GM19328 (cell line): Measurements from ENCODE around the gene ROR1.
"Not testable (repeated sequence)": the region's sequence is repeated elsewhere in the genome, so short reads cannot be mapped to it uniquely, and the experiment has no call there.

Experiments
- ATAC-seq: cut with Tn5 transposase; IDR thresholded peaks from one replicate; pipeline ENCODE4 v1.9.1; 2021; ENCODE audit warnings: mild to moderate bottlenecking, moderate library complexity; ENCODE audit not compliant: unreplicated experiment

The ROR1 gene

DNA sequence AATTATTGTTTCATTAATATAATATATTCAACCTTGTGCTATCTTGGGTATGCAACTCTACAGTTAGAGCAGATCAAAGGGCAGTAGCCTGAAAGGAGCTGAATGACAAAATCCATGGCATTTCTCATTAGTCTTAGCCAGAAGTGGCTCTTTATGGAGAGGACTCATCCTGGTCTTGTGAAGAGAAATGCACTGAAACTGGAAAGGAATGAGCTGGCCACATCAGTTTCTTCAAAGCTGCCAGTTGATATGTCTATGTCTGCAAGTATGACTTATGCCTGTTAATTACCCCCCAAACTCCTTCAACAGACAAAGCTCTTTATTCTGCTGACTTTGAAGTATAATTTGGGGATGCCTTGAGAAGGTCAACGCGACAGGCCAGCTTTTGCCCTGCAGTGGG, 310.6 kb downstream of the ROR1 start:
- no peak for ATAC-seq

DNA sequence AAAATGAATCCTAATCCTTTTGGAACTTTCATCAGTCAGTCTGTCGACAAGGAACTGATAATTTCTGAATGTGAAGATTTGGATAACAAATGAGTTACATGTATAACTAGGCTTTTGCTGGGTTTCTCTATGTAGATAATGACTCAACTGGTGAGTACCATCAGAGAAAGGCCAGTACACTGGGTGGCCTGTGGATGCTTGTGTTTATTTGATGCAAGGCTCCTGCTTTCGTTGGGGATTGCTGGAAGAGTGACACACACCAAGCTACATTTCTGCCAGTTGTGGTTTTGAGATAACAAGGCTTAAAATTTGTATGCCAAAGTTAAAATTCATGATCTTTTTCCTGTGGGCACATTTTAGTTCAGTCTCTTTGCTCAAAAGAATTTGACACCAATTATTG, 314.0 kb downstream of the ROR1 start:
- no peak for ATAC-seq

GRCh38 chr1:64090436-64090835, 316.6 kb downstream of the ROR1 start:
- ATAC-seq = no peak

DNA sequence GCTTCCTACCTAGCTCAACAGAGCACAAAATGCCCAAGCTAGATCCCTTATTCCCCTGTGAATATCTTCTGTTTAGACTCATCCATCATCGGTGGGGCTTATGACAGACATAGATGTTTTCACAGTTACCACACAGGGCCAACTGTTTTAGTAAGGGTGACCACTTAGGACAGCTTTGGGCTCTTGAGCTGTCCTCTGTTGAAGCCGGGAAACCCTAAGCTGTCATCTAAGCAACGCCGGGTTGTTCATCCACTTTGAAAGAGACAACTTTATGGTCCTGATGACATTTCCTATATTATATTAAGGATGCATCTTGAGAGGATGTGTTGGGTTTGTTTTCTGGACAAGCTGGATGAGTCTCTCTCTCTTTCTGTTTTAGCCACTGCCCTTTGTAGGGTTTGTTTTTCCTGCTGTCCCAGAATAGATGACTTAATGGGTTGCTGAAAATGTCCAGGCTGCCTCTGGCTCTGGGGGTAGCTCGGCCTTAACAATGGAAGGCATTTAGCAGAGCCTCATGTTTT, 319.1 kb downstream of the ROR1 start:
- ATAC-seq = no peak

GRCh38 chr1:64093941-64094340, 320.1 kb downstream of the ROR1 start:
- no peak for ATAC-seq

- no peak for ATAC-seq
Measured at GRCh38 chr1:64095832-64096231, 322.0 kb downstream of the ROR1 start.

DNA sequence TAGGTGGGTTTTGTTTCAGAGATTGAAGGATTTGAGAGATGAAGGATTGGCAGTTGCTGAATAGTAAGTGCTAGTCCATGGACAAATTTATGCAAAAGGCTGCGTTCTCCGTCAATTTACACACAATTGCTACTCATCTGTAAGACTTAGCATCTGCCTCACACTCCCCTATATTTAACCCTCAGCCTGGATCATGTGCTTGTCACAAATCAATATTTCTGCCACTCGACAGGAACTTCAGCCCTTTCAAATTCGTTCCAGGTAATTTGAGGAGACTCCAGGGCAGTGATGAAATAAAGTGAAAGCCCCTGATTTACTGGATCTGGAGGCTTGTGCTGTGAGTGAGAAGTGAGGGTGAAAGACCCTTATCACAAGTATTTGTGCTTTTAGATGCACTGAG, 324.0 kb downstream of the ROR1 start:
- no peak for ATAC-seq

GRCh38 chr1:64098436-64098835, 324.6 kb downstream of the ROR1 start:
- ATAC-seq = no peak

- ATAC-seq = no peak
Measured at GRCh38 chr1:64098846-64099582, 325.2 kb downstream of the ROR1 start.

GRCh38 chr1:64100791-64101190, 327.0 kb downstream of the ROR1 start:
- no peak for ATAC-seq

- ATAC-seq = not testable (repeated sequence)
Measured at GRCh38 chr1:64104585-64104984, 330.8 kb downstream of the ROR1 start.

- ATAC-seq = no peak
Measured at GRCh38 chr1:64107118-64107519, 333.3 kb downstream of the ROR1 start.

DNA sequence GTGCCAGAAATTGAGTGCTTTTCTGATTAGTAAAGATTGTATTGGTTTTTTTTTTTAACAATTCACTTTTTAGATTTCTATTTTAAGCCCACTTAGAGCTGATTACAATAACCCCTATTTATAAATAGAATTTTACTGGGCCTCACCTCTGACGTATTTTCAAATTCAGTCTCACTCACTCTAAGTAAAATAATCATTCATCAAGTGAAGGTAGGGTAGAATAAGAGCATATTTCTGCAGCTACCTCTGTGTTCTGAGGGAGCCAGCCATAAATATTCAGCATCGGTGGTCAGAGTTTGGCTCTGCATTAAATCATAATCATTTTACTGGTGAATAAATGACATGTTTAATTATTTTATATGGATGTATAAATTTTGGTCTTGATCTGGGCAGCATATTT, 333.8 kb downstream of the ROR1 start:
- no peak for ATAC-seq

DNA sequence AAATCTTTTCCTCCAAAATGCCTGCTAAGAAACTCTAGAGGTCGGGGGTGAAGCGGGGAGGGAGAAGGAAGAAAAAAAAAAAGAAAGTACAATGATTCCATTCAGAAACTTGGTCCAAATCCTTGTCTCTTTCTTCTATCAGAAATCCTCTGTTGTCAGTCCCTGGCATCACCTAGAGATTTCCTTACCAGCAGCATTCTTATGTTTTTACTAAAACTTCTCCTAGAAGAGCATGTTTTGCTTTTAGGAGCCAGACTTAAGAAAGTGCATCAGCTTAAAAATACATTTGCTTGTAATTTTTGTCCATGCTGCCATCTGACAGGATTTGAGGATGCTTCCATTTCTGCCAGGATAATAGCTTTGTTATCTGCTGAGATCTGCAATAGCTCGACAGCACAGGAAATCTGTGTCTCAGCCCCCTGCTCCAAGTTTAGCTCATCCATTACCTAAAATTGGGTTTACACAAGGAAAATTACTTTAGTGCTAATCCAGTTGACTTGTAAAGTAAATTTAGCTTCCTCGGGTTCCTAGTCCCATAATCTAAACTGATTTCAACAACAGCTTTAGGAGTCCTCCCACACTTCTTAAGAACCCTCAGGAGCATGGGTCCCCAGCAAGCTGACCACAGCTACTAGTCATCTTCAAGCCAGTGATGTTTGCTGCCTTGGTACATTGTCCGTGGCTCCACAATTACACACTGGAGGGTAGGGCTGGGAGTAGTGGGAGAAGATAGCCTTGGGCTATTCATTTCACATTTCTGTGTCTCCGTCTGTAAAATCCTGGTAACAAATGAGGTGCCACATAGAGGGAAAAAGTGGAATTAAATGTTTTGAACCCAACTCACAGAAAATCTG, 337.3 kb downstream of the ROR1 start:
- ATAC-seq = no peak

GRCh38 chr1:64111787-64112186, 338.0 kb downstream of the ROR1 start:
- ATAC-seq = no peak

DNA sequence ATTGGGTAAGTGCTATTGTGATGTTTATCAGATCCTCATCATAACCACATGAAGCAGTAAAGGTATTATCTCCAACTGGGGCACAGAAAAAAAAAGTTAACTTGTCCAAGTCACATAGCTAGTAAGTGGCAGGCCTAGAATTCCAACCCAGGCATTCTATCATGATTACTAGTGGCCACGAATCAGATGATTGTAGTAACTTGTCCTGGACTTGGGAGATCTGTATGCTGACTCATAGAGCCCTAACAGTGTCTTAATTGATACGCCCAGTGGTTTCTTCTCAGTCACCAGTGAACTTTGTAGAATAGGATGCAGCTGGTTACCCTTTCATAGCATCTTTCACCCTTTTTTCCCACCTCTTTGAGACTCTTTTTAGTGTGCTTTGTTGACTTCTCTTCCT, 338.5 kb downstream of the ROR1 start:
- ATAC-seq = no peak

GRCh38 chr1:64114012-64114525, 340.3 kb downstream of the ROR1 start:
- ATAC-seq = no peak

GRCh38 chr1:64116537-64116936, 342.7 kb downstream of the ROR1 start:
- no peak for ATAC-seq

DNA sequence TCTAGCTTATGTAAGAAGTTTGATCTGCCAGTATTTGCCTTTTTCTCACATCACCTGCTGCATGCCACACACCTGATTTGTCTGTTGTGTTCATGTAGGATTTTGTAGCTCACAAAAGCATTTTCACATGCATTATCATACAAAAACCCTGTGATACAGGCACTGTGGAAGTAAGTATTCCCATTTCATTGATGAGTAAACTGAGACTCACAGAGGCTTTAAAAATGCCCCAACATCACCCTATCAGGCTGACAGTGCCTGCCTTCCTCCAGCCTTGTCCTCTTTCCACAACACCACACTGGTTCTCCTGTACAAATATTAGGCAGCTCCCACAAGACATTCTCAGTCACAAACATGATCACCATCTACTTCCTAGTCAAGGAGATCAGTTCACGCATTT, 343.7 kb downstream of the ROR1 start:
- no peak for ATAC-seq

GRCh38 chr1:64121766-64122385, 348.1 kb downstream of the ROR1 start:
- no peak for ATAC-seq

GRCh38 chr1:64122588-64122987, 348.8 kb downstream of the ROR1 start:
- no peak for ATAC-seq
